Fibroblast of the conjunctiva (primary cell): ENCODE results near the gene TRAF3IP1.
A peak's percentile ranks its signal among the peaks of the same experiment; 100 is the strongest.
"Not testable (repeated sequence)": the region's sequence is repeated elsewhere in the genome, so short reads cannot be mapped to it uniquely, and the experiment has no call there.

ENCODE experiments used
- DNase-seq: peaks from one replicate; pipeline ENCODE4 v3.0.0-alpha.2; 2010; ENCODE audit warnings: low read depth

Gene TRAF3IP1

DNA sequence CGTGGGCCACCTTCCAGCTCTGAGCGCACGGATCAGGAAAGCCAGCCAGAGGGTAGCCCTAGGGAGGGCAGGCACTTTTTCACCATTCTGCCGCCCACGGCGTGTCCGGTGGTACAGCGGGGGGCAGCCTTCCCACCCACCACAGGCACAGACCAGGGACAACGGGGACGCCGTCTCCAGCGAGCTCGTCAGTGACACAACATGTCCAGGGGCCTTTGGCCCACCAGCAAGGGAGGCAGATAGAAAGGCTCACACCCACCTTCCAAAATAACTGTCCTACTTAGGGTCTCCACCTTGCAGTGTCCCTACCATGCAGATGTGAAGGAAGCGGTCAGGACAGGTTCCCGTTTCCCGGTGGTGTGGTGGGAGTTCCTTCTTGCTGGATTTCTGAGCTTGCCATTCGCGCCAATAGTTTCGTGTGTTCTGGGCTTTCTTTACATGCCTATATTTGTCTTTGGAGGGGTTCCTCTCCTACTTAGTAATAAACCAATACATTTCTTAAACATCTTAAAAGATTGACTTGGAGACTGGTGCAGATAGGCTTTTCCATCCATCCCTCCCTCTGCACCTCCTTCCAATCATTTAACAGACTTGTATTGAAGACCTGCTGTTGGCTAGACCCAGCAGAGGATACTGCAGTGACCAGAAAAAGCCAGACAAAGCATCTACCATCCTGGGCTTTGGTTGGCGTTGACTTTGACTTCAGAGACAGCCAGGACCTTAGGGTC, 107.3 kb downstream of the TRAF3IP1 start:
- no peak for DNase-seq

- DNase-seq: no peak
Measured at GRCh38 chr2:238428866-238429265, 108.5 kb downstream of the TRAF3IP1 start.

- DNase-seq: no peak
Measured at GRCh38 chr2:238430781-238431180, 110.5 kb downstream of the TRAF3IP1 start.

DNA sequence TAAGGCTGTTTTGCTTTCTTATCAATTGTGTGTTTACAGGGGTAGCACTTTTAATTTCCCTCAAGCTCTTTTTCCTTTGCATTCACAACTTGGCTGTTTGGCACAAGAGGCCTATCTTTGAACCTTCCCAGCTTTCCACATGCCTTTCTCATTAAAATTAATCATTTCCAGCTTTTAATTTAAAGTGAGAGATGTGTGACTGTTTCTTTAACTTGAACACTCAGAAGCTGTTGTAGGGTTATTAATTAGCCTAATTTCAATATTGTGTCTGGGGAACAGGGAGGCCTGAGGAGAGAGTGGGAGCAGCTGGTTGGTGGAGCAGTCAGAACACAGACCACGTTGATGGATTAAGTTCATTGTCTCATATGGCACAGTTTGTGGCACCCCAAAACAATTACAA, 111.1 kb downstream of the TRAF3IP1 start:
- no peak for DNase-seq

DNA sequence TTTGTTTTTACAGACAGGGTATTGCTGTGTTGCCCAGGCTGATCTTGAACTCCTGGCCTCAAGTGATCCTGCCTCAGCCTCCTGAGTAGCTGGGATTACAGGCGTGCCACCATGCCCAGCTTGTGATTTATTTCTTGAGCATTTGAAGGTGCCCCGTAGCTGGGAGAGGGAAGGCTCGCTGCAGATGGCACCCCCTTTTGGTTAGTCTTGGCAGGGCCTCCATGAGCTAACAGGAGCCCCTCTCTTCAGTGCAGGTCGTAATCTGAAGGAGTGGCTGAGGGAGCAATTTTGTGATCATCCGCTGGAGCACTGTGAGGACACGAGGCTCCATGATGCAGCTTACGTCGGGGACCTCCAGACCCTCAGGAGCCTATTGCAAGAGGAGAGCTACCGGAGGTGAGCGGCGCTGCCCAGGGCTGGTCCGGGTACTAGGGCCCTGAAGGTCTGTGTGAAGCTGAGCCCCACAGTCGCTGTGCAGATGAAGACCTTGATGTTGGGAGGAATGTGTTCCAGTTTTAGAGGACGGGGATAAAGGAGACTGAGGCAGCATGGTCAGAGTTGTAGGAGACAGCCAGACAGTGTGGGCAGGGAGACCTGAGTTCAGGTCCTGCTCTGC, 113.1 kb downstream of the TRAF3IP1 start:
- no peak for DNase-seq

DNA sequence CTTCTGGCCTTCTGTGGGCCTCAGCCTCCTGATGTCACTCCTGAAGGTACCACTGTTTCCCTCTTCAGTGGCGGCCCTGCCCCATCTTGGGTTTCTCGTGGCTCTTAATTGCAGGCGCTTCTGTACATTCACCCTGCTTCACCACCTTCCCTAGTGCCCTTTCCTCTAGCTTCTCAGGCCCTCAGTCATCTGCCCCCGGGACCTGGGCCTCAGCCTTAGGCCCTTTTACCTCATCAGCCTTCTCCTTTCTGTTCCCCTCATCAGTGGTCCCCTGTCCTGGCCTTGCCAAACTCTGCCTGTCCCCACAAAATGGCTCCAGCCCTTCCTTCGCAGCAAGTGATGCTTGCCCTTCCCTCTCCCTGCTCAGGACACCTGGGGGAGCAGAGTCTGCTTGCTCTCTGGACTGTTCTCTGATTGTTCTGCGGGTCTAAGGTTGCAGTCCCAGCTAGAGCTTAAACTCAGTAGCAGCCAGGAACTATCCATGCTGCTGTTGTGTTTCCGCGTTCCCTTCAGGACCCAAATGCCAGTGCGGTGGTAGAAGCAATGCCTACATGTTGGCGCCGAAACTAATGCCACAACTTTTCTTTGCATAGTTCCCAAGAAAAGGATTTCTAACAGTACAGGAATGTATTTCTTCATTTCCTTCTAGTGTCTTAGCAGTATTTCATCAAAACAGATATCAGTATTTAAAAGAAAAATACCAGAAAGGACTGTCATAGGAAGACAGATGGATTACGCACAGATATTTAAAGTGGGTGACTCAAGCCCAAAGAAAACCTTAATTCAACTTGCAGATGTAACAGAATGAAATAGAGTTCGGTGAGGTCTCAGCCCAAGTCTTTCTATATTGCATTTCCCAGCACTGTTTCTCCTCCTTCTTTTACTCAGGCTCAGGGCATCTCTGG, 113.9 kb downstream of the TRAF3IP1 start:
- DNase-seq: peak; percentile 82

DNA sequence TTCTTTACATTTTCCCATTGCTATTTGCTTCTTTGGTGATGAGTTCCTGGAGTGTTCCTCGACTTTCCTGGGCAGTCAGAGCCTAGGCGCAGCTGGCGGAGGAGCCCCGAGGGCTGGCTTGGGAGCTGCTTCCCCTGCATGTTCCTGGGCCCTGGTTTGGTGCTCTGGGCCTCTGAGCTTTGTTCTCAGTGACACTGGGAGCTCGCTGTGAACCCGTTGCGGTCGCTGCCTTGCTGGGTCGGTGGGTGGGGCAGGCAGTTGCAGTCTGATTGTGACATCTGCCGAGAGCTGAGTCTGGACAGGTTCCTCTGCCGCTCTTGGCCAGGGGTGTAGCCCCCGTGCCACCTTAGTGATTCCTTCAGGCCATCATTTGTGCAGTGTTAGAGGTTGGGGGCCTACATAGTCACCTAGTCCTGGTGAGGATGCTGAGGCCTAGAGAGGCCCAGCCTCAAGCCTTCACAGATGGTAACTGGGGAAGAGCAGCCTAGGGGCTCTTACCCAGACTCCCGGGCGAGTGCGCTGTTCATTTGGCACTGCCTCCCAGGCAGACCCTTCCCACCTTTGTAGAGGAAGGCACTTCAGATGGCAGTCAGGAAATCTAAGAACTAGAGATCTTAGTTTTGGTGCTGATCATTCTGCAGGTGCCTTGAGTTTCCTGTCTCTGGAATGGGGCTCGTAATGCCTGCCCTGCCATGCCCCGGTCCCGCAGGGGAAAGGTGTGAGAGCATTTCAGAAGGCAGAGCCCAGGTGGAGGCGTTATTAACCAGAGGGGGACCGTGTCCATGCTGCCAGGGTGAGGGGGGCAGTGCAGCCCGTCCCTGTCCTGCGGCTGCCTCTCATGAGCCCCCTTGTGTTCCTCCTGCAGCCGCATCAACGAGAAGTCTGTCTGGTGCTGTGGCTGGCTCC, 114.8 kb downstream of the TRAF3IP1 start:
- DNase-seq: no peak

- DNase-seq: no peak
Measured at GRCh38 chr2:238435752-238436096, 115.4 kb downstream of the TRAF3IP1 start.

DNA sequence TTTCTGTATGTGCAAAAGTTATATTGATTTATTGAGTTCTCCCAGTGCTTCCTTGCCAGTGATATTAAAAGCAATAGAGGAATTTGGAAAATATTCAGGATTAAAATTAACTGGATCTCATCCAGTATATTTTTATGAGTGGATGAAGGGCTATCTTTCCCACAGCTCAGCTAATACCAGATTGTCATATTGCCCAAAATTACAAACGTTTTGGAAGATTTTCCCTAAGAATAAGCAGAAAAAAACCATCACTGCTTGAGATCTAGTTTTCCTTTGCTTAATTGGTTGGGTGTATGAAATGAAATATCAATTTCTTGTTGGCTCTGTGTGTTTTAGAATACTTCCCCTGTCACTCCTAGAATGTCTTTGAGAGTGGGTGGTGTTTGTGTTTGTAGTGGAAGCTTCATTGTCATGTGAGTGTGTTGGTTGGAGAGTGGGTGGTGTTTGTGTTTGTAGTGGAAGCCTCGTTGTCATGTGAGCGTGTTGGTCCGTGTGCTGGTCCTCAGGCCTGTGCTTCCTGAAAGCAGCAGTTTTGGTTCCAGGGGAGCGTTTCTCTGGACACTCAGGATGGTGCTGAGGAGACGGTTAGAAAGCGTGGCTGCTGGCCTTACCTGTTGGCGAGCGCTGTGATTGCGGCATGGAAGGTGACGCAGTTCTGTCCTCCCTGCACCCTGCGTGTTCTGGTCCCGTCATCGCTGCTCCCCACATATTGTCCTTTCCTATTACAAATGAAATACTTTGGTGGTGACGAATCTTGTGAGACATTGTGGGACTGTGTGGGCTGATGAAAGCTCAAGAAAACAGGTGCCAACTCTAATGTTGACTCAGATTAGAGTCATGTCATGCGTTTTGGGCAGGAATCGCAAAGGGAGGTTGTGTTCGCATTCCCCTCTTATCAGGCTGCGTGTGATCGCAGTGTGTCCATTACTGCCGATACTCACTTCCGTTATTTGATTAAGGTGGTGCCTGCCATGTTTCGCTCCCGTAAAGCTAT, 118.8 kb downstream of the TRAF3IP1 start:
- DNase-seq: peak; percentile 83

- no peak for DNase-seq
Measured at GRCh38 chr2:238439917-238440316, 119.6 kb downstream of the TRAF3IP1 start.

GRCh38 chr2:238440331-238440730, 120.0 kb downstream of the TRAF3IP1 start:
- no peak for DNase-seq

DNA sequence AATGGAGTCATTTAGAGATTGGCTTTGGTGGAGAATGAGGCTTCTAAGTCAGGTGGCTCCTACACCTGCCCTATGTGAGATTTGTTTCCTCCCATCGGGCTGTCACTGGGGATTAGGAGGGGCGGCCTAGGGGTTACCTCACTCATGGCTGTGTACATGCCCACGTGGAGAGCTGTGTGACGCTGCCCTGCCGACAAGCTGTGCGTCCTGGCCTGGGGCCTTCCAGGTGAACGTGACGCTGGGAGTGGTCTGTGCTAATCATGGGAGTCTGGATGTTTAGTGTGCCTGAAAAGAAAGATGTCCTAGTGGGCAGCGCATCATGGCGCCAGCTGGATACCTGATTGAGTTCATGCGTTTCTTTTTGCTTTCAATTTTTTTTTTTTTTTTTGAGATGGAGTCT, 120.4 kb downstream of the TRAF3IP1 start:
- DNase-seq: no peak

DNA sequence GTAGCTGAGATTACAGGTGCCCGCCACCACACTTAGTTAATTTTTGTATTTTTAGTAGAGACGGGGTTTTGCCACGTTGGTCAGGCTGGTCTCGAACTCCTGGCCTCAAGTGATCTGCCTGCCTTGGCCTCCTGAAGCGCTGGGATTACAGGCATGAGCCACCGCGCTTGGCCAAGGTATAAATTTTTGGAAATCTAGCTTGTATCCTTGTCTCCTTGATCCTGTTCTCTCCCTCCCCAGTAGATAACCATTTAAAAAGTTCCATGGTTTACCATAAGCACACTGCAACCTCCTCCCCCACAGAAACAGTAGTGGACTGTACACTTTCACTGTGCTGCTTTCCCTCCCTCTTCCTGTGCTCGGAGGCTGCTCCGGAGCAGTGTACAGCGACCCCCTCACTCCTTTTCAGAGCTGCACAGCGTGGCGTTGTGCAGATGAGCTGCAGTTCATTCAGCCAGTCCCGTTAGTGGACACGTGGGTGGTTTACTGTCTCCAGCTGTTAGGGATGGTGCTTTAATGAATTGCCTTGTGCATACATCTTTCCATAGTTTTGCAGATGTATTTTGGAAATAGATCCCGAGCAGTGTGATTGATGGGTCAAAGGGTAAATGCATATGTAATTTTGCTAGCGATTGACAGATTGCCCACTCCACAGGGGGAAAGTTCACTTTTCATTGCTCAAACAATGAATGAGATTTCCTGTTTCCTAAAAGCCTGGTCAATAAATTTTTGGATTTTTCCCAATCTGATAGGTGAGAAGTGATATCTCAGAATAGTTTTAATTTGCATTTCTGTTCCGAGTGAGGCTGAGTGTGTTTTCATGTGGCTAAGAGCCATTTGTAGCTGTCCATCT, 121.2 kb downstream of the TRAF3IP1 start:
- no peak for DNase-seq

DNA sequence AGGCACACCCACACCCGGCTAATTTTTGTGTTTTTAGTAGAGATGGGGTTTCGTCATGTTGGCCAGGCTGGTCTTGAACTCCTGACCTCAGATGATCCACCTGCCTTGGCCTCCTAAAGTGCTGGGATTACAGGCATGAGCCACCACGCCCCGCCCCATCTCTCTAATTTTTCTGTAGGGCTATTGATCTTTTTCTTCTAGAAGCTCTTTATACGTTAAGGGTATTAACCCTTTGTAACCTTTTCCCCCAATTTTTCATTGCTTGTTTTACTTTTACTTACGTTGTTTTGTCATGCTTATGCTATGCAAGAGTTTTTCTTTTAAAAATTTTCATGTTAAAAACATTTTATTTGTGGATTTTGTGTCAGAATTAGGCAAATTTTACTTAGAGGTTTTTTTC, 121.9 kb downstream of the TRAF3IP1 start:
- DNase-seq: not testable (repeated sequence)

GRCh38 chr2:238444242-238444641, 123.9 kb downstream of the TRAF3IP1 start:
- DNase-seq: no peak

GRCh38 chr2:238445409-238446190, 125.3 kb downstream of the TRAF3IP1 start:
- DNase-seq: no peak

DNA sequence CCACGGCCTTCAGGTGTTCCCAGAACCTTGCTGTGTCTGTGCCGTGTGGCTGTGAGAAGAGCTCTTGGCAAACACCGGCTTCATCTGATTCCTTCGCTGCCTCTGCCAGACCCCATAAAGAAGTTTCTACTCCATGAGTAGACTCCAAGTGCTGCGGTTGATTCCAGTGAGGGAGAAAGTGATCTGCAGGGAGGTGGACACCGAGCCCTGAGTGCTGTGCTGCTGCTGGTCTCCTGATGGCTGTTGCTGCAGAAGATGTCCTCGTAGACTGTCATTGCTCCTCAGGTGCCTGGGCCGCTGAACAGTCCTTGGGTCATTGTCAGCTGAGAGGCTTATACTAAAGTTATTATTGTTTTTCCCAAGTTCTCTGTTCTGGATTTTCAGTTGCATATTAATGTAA, 126.1 kb downstream of the TRAF3IP1 start:
- DNase-seq: no peak

DNA sequence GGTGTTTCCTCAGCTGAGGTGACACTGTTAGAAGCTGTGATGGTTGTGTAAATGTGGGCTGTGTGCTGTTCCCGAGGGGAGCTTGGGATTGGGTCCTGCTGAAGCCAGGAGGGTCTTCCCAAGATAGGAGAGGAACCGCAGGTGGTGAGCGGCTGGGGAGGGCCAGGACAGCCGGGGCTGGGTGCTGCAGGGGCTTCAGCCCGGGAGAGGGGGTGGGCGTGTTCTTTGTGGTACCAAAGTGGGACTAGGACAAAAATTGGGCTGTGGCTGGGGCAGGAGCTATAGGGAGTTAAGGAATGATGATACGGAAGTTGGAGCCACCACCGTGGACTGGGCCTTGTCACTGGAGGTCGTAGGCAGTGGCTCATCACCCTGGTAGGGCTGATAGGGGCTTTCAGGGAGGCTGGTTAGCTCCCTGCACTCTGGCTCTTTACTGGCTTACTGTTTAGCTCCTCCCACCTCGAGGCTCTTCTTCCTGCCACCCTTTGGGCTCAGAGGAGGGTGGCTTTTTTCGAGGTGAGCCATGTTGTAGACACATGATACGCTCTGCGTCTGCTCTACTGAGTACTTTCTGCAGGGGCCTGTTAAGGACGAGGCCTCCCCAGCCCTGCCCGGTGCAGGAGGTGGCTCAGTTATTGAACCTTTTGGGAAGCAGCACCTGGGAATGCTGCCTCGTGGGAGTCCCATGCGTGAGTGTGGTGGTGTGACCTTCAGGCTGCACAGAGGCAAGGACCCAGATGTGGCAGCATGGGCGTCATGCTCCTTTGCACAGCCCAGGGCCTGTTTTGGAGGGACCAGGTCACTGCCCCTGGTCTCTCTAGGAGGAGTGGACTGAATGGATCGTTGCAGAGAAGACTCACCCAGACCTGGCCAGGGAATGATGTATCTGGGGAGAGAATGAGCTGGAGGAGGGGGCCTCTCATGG, 128.0 kb downstream of the TRAF3IP1 start:
- DNase-seq: no peak
